Heart left ventricle (tissue), 13 donors: ENCODE data around the gene TMIGD2.

Source experiments
- POLR2A ChIP-seq, 2 donors: fragments of 450-650 bp; IDR thresholded peaks; one replicate each; pipeline ENCODE4 v1.6.1; 2017; ENCODE audit warnings: antibody characterized with exemption in 2 of 2, mild to moderate bottlenecking in 2 of 2, moderate library complexity in 2 of 2
- TF ChIP-seq, protein P1 (sequence below), 12 donors: fragments of 200-600 bp; sonication (generic) in 4 of 12; IDR thresholded peaks; one replicate each; pipeline versions ENCODE4 v1.5.0 to v1.8.0; 2018 to 2022; ENCODE audit warnings: antibody characterized with exemption in 12 of 12, mild to moderate bottlenecking in 5 of 12
- donor health status: ischemic (EF 13 %, LVEDD 7.1; RV severe dilation, severe dysfunction).
- donor health status: DM: no; HTN: yes; CAD: no.
- donor health status: DM: no; HTN: no; CAD: no.
- donor health status: ischemic (EF 25% LVEDD 6.9; RV normal size, moderate dysfunction).
- donor health status: ischemic (EF 25% LVEDD 5.7; RV mildly dilated, moderate dysfunction).
- donor health status: ischemic (EF 35%, LVEDD 5.7; RV mildly dilated, moderate dysfunction).
- donor health status: nonischemic (EF 11% LVEDD 7.7; RV severe dilation, severe dysfunction).
- donor health status: DM: yes; HTN: yes; CAD: no.
- donor health status: PGD.
- donor health status: ischemic (EF 29% LVEDD 5.4; RV normal size, mild dysfunction).
- donor health status: nonischemic (EF 23%, LVEDD 6.1; RV moderate dilation, normal function).

DNA sequence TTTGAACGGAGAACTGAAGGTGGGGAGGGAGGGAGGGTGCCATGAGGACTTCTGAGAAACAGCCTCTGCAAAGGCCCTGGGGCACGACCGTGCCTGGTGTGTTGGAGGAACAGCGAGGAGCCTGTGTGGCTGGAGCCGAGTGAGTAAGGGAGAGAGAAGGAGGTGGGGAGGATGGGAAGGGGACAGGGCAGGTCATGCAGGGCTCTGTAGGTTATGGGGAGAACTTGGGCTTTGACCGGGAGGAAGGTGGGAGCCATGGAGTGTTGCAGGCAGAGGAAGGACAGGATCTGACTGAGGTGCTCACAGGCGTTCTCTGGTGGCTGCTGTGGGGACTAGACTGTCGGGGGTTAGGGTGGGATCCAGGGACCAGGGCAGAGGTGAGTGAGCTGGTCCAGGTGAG, 47.9 kb upstream of the TMIGD2 start:
- TF ChIP-seq, protein P1, sequence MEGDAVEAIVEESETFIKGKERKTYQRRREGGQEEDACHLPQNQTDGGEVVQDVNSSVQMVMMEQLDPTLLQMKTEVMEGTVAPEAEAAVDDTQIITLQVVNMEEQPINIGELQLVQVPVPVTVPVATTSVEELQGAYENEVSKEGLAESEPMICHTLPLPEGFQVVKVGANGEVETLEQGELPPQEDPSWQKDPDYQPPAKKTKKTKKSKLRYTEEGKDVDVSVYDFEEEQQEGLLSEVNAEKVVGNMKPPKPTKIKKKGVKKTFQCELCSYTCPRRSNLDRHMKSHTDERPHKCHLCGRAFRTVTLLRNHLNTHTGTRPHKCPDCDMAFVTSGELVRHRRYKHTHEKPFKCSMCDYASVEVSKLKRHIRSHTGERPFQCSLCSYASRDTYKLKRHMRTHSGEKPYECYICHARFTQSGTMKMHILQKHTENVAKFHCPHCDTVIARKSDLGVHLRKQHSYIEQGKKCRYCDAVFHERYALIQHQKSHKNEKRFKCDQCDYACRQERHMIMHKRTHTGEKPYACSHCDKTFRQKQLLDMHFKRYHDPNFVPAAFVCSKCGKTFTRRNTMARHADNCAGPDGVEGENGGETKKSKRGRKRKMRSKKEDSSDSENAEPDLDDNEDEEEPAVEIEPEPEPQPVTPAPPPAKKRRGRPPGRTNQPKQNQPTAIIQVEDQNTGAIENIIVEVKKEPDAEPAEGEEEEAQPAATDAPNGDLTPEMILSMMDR (IDR thresholded peaks at IDR 0.05): no peak
- TF ChIP-seq POLR2A (IDR thresholded peaks at IDR 0.05): no peak
